H1 (cell line): ENCODE results near the gene TFF1. TPM values are rescaled to one million over a fixed set of nuclear protein-coding genes. Genes with fewer than 3 reads are reported as not detected.

Experiments
- CTCF ChIA-PET: fragments of 300-600 bp; sonication (Branson Sonifier 250); formaldehyde crosslinking; loops from one replicate; lab custom pipeline; 2021; ENCODE audit not compliant: partially characterized antibody; lab: Charles Lee
- POLR2A ChIA-PET: fragments of 300-600 bp; sonication (Branson Sonifier 250); formaldehyde crosslinking; loops from one replicate; lab custom pipeline; 2021; ENCODE audit warnings: inconsistent platforms; ENCODE audit not compliant: partially characterized antibody; lab: Charles Lee
- DNase-seq, 2 experiments: peaks; one replicate each; pipeline versions ENCODE4 v3.0.0 to v3.0.0-alpha.2; 2010 to 2022; ENCODE audit warnings: low spot score in 2 of 2, low read depth in 1 of 2, mixed read lengths in 1 of 2
- FAIRE-seq: peaks from 2 replicates; lab custom pipeline; 2011; peaks lifted over from hg19 to GRCh38; lab: Jason Lieb, UNC
- H2AFZ ChIP-seq: 2 replicates; pipeline ENCODE4 v1.8.1; 2012; ENCODE audit warnings: low read length, inconsistent platforms
- H2AK5ac ChIP-seq: 2 replicates; pipeline ENCODE4 v1.6.1; 2013; ENCODE audit warnings: low read depth, low read length
- H2BK120ac ChIP-seq: replicated peaks from 2 replicates; pipeline ENCODE3; 2013; ENCODE audit warnings: low read depth, low read length, inconsistent platforms
- H2BK12ac ChIP-seq: 2 replicates; pipeline ENCODE4 v1.6.1; 2013; ENCODE audit warnings: low read depth, low read length
- H2BK15ac ChIP-seq: 2 replicates; pipeline ENCODE4 v1.6.1; 2013; ENCODE audit warnings: low read length
- H2BK20ac ChIP-seq: 2 replicates; pipeline ENCODE4 v1.6.1; 2013; ENCODE audit warnings: low read length
- H2BK5ac ChIP-seq: 2 replicates; pipeline ENCODE4 v1.6.1; 2013; ENCODE audit warnings: low read depth, low read length
- H3K14ac ChIP-seq: 2 replicates; pipeline ENCODE4 v1.6.1; 2013; ENCODE audit warnings: inconsistent platforms; ENCODE audit not compliant: insufficient read length
- H3K18ac ChIP-seq: 2 replicates; pipeline ENCODE4 v1.6.1; 2013; ENCODE audit warnings: low read length; ENCODE audit errors: extremely low read depth
- H3K23ac ChIP-seq: 2 replicates; pipeline ENCODE4 v1.6.1; 2013; ENCODE audit warnings: inconsistent platforms; ENCODE audit not compliant: insufficient read length
- H3K23me2 ChIP-seq: 2 replicates; pipeline ENCODE4 v1.6.1; 2013; ENCODE audit warnings: low read depth, low read length
- H3K27ac ChIP-seq: 2 replicates; pipeline ENCODE4 v1.6.1; 2011; ENCODE audit warnings: low read depth, low read length, inconsistent platforms
- H3K27me3 ChIP-seq, 4 experiments: replicated peaks in 1 of 4; 1 replicate in 1 of 4; 2 replicates in 3 of 4; pipeline versions ENCODE4 v1.6.1 to v1.8.1; 2011 to 2013; ENCODE audit warnings: low read length in 3 of 4, mild to moderate bottlenecking in 3 of 4, inconsistent platforms in 2 of 4, mixed read lengths in 2 of 4, moderate library complexity in 1 of 4; ENCODE audit not compliant: control insufficient read depth in 3 of 4, insufficient read depth in 3 of 4; ENCODE audit errors: extremely low read depth in 1 of 4
- H3K36me3 ChIP-seq, 4 experiments: 2 replicates each; pipeline versions ENCODE4 v1.6.1 to v1.8.1; 2011 to 2013; ENCODE audit warnings: mild to moderate bottlenecking in 4 of 4, low read length in 3 of 4, moderate library complexity in 2 of 4, control low read depth in 1 of 4, inconsistent platforms in 1 of 4; ENCODE audit not compliant: insufficient read depth in 4 of 4, control insufficient read depth in 2 of 4
- H3K4ac ChIP-seq: replicated peaks from 2 replicates; pipeline ENCODE3; 2013; ENCODE audit warnings: low read length, low read depth, mixed read lengths, inconsistent platforms; ENCODE audit not compliant: insufficient read length
- H3K4me1 ChIP-seq, 4 experiments: replicated peaks in 1 of 4; 1 replicate in 1 of 4; 2 replicates in 3 of 4; pipeline versions ENCODE4 v1.6.1 to v1.8.1; 2011 to 2013; ENCODE audit warnings: low read length in 3 of 4, inconsistent platforms in 2 of 4, mixed read lengths in 1 of 4; ENCODE audit not compliant: insufficient read depth in 4 of 4, control insufficient read depth in 3 of 4
- H3K4me2 ChIP-seq, 2 experiments: 2 replicates each; pipeline versions ENCODE4 v1.6.1 to v1.8.1; 2011 to 2013; ENCODE audit warnings: low read depth in 2 of 2, low read length in 2 of 2, control low read depth in 1 of 2, inconsistent platforms in 1 of 2, mild to moderate bottlenecking in 1 of 2; ENCODE audit not compliant: insufficient read depth in 1 of 2
- H3K4me3 ChIP-seq, 4 experiments: fragments of 200-600, 300-600 bp in 1 of 4; sonication (generic), shearing (Covaris generic), sonication (Bioruptor Twin) in 1 of 4; 2 replicates each; pipeline versions ENCODE4 v1.5.1 to v1.8.1; 2011 to 2016; ENCODE audit warnings: low read length in 4 of 4, low read depth in 3 of 4, control low read depth in 2 of 4, inconsistent platforms in 2 of 4, mild to moderate bottlenecking in 2 of 4, mixed read lengths in 1 of 4, moderate library complexity in 1 of 4; ENCODE audit not compliant: insufficient read depth in 2 of 4; ENCODE audit errors: extremely low read depth in 1 of 4
- H3K56ac ChIP-seq: replicated peaks from 2 replicates; pipeline ENCODE3; 2013; ENCODE audit warnings: low read depth, mild to moderate bottlenecking, mixed read lengths, low read length, inconsistent platforms; ENCODE audit not compliant: insufficient read length
- H3K79me1 ChIP-seq: 2 replicates; pipeline ENCODE4 v1.6.1; 2013; ENCODE audit warnings: low read depth, low read length, control low read depth
- H3K79me2 ChIP-seq, 2 experiments: 2 replicates each; pipeline versions ENCODE4 v1.6.1 to v1.8.1; 2012 to 2013; ENCODE audit warnings: low read length in 2 of 2, mild to moderate bottlenecking in 2 of 2, inconsistent platforms in 1 of 2; ENCODE audit not compliant: insufficient read depth in 2 of 2, control insufficient read depth in 1 of 2
- H3K9ac ChIP-seq, 4 experiments: replicated peaks in 1 of 4; 1 replicate in 1 of 4; 2 replicates in 3 of 4; pipeline versions ENCODE4 v1.6.1 to v1.8.1; 2011 to 2013; ENCODE audit warnings: low read depth in 3 of 4, low read length in 3 of 4, control low read depth in 2 of 4, mild to moderate bottlenecking in 2 of 4, moderate library complexity in 2 of 4, inconsistent platforms in 1 of 4; ENCODE audit errors: extremely low read depth in 1 of 4
- H3K9me3 ChIP-seq, 2 experiments: 2 replicates each; pipeline versions ENCODE4 v1.6.1 to v1.8.1; 2012 to 2013; ENCODE audit warnings: mild to moderate bottlenecking in 2 of 2, moderate library complexity in 2 of 2, control low read depth in 1 of 2, inconsistent platforms in 1 of 2, low read depth in 1 of 2, low read length in 1 of 2, mixed read lengths in 1 of 2; ENCODE audit not compliant: insufficient read depth in 2 of 2
- H4K20me1 ChIP-seq, 2 experiments: replicated peaks in 1 of 2; 2 replicates each; pipeline versions ENCODE3 to v1.8.1; 2011 to 2013; ENCODE audit warnings: inconsistent platforms in 2 of 2, low read length in 2 of 2, mild to moderate bottlenecking in 1 of 2; ENCODE audit not compliant: insufficient read depth in 2 of 2, control insufficient read depth in 1 of 2
- H4K5ac ChIP-seq: 2 replicates; pipeline ENCODE4 v1.6.1; 2013; ENCODE audit warnings: low read length, low read depth, mixed read lengths, inconsistent platforms; ENCODE audit not compliant: insufficient read length
- H4K8ac ChIP-seq: 2 replicates; pipeline ENCODE4 v1.8.0; 2013; ENCODE audit warnings: mild to moderate bottlenecking, moderate library complexity, low read length, inconsistent platforms; ENCODE audit not compliant: insufficient read depth; ENCODE audit errors: extremely low read depth
- H4K91ac ChIP-seq: replicated peaks from 2 replicates; pipeline ENCODE3; 2013; ENCODE audit warnings: low read length, mixed read lengths, inconsistent platforms; ENCODE audit not compliant: insufficient read length
- CBX5 ChIP-seq: fragments of 300-800, 300-1000 bp; sonication (generic); IDR thresholded peaks from 2 replicates; pipeline ENCODE4 v1.7.1; 2016; ENCODE audit warnings: antibody characterized with exemption, low read length, low read depth
- CHD1 ChIP-seq: IDR thresholded peaks from 2 replicates; pipeline ENCODE4 v1.6.1; 2012; ENCODE audit warnings: low read depth, low read length, improper control_type of control experiment
- RAD21 ChIP-seq, 2 experiments: IDR thresholded peaks in 1 of 2; conservative IDR thresholded peaks in 1 of 2; 2 replicates each; pipeline ENCODE4 v1.6.1; 2011; ENCODE audit warnings: low read depth in 2 of 2, low read length in 2 of 2, improper control_type of control experiment in 1 of 2, inconsistent platforms in 1 of 2, mild to moderate bottlenecking in 1 of 2, moderate library complexity in 1 of 2
- SIX5 ChIP-seq: IDR thresholded peaks from 2 replicates; pipeline ENCODE4 v1.6.1; 2011; ENCODE audit warnings: mild to moderate bottlenecking, low read depth, low read length
- SUZ12 ChIP-seq: fragments of 200-600 bp; sonication (generic); IDR thresholded peaks from 2 replicates; pipeline ENCODE4 v1.6.1; 2012; ENCODE audit warnings: mild to moderate bottlenecking, inconsistent platforms, low read length, moderate library complexity, mixed read lengths
- WGBS, 2 experiments: shearing (Covaris generic) in 1 of 2; methylation state at CpG; one replicate each; pipeline versions ENCODE4 v1.1.6 to v1.1.7; 2013 to 2015; ENCODE audit warnings: low lambda C conversion rate in 2 of 2, mixed read lengths in 2 of 2, inconsistent platforms in 1 of 2, low coverage in 1 of 2, missing lambda C conversion rate in 1 of 2; ENCODE audit not compliant: insufficient replicate concordance in 2 of 2, insufficient coverage in 1 of 2, insufficient read length in 1 of 2; ENCODE audit errors: extremely low coverage in 1 of 2, missing lambda C conversion rate in 1 of 2; 5-methylcytosine and 5-hydroxymethylcytosine counted together
- polyA plus RNA-seq, 7 experiments: library from polyadenylated mRNA; depleted of rRNA in 3 of 7; stranded (reverse) in 5 of 7; unstranded in 2 of 7; fragments of >200 nt in 5 of 7; fragments of 200-250 nt in 2 of 7; gene quantifications; 1 replicate in 5 of 7; 2 replicates in 1 of 7; 4 replicates in 1 of 7; pipeline versions ENCODE4 v1.2.1 to v1.2.3, GENCODE V29; 2011 to 2013; ENCODE audit warnings: missing spikeins in 2 of 7, mixed read lengths in 2 of 7
- total RNA-seq: library from RNA; stranded (reverse); fragmentation: NEBNext Ultra II Directional; extraction: Animal tissue kit (Norgen Biotek cat#: 25700); gene quantifications from 2 replicates; pipeline ENCODE4 v1.2.1, GENCODE V29; 2021

TFF1 gene
- total and polyA plus RNA-seq, 2 of the 8 experiments (the other 6 are each of a cell fraction or from before 2014, with no cell fraction given): not detected

DNA sequence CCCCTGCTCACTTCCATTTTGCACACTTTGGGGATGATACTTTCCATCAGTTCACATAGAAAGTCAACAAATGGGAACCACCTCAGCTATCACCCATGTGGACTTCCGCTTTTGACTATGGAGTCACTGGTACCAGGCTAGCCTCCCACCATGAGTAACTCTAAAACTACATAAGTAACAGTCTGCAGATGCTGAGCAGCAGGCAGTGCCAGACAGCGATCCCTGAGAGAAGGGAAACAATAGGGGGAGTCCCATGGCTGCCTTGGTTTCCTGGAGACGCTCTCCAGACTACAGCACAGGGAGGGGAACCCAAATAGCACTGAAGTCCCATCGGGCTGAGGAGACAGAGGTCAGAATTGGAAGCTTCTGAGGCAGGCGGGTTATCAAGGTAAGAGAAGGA lies 12.7 kb downstream of the TFF1 start:
- Histone ChIP-seq H3K27me3 (no peaks in the 10 kb centered on the region), H4K20me1 (no peaks in the 10 kb centered on the region), H3K4ac (no peak overlapping the region), H4K5ac (no peak overlapping the region), H4K8ac (no peak overlapping the region), H3K18ac (no peak overlapping the region), H2BK120ac (no peak overlapping the region), H3K36me3 (no peaks in the 10 kb centered on the region), H3K56ac (no peak overlapping the region), H3K79me1 (no peaks in the 10 kb centered on the region; the same call in 1 of the 2 replicates), H3K27ac (no peak overlapping the region), H2BK5ac (no peak overlapping the region), H3K23me2 (no peaks in the 10 kb centered on the region), H2BK20ac (no peak overlapping the region), H3K14ac (no peak overlapping the region), H4K91ac (no peak overlapping the region), H3K4me2 (no peak overlapping the region), H2BK15ac (no peak overlapping the region), H3K79me2 (no peaks in the 10 kb centered on the region), H2AK5ac (no peak overlapping the region), H2BK12ac (no peak overlapping the region), H2AFZ (no peak overlapping the region), H3K9ac (no peak overlapping the region), H3K4me3 (no peak overlapping the region), H3K23ac (no peak overlapping the region), H3K4me1 (no peaks in the 10 kb centered on the region), H3K9me3 (peaks cover 0 to 3% of the 10 kb centered on the region in 2 experiments; a peak in 1 of 4 replicates)
- ChIA-PET POLR2A (no interaction called here), CTCF (interaction anchor here (1.0 to 2.1 kb wide), 2 partner anchors 15 to 44 kb away, joined by 3 to 8 read pairs; no protein-coding TSS in a partner anchor)
- WGBS, 2 experiments: 93% methylated on average over 5 of the region's 5 CpGs; no CpG with 5 or more reads in 1 of the 2 experiments
- DNase-seq (no peak), FAIRE-seq (no peak)
- TF ChIP-seq RAD21 (IDR thresholded peaks at IDR 0.05 in 1 of 2, conservative IDR thresholded peaks at IDR 0.05 in 1 of 2; ENCODE audit: low read depth in 2 of 2, low read length in 2 of 2): no peak
- no peak for TF ChIP-seq CHD1
- TF ChIP-seq SIX5: no peak
- no peak for TF ChIP-seq CBX5
- TF ChIP-seq SUZ12: no peak
